NCI-H748 (cell line): ENCODE data around the gene ST7.
"Not testable (repeated sequence)": the region's sequence is repeated elsewhere in the genome, so short reads cannot be mapped to it uniquely, and the experiment has no call there.

Experiments
- DNase-seq: peaks from one replicate; lab custom pipeline; 2025; ENCODE audit not compliant: unreplicated experiment; lab: John Stamatoyannopoulos, UW

The ST7 gene

DNA sequence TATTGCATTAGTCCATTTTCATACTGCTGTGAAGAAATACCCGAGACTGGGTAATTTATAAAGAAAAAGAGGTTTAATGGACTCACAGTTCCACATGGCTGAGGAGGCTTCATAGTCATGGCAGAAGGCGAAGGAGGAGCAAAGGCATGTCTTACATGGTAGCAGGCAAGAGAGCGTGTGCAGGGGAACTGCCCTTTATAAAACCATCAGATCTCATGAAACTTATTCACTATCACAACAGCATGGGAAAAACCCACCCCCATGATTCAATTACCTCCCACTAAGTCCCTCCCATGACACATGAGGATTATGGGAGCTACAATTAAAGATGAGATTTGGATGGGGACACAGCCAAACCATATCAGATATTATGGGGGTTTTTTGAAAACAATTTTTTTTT, 21.7 kb downstream of the ST7 start:
- not testable (repeated sequence) for DNase-seq

DNA sequence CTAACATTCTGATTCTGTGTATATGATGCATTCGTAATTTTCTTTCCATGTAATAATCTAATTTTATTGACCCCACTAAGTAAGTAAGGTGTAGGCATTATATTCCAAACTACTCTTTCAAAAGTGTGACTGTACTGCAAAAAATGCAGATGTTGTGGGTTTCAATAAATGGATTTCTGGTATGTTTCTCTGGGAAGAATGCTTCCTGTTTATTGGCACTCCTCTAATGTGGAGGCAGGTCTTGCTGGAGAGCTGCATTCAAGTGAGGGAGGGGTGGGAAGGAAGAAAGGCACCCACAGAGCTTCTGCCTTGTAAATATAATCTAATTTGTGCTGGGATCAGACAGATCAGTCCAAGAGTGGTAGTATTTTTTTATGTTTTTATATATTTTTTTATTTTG, 23.9 kb downstream of the ST7 start:
- no peak for DNase-seq

DNA sequence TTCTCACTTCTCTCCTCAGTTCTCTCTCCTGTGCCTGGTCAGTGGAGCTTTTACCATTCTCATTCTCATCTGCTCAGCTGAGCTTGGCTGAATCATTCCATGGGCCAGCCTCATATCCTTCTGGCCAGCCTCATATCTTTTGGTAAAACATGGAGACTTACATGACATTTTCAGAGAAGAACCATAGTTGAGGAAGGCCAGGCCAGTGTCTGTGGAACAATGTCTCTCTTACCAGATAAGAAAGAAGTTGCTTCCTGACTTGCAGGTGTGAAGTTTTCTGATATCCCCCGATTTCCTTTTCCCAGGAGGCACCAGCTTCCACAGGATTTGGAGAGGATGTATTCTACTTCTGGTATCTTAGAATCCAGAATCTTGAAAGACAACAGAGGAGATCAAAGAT, 24.7 kb downstream of the ST7 start:
- no peak for DNase-seq

DNA sequence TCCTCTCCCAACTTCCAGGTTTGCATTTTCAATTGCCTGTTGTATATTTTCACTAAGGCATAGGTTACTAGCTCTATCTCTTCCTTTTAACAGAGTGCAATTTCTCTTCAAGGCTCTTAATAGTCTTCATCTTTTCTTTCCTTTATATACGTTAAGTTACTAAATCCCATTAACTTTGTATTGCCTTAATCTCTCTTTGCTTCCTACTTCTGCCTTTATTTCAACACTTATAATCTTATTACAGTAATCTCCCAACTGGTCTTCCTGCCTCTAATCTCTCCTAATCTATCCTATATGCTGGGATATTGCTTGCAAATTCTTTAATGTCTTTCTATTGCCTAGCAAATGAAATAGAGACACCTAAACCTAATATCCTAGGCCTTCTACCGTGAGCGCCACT, 26.1 kb downstream of the ST7 start:
- no peak for DNase-seq

DNA sequence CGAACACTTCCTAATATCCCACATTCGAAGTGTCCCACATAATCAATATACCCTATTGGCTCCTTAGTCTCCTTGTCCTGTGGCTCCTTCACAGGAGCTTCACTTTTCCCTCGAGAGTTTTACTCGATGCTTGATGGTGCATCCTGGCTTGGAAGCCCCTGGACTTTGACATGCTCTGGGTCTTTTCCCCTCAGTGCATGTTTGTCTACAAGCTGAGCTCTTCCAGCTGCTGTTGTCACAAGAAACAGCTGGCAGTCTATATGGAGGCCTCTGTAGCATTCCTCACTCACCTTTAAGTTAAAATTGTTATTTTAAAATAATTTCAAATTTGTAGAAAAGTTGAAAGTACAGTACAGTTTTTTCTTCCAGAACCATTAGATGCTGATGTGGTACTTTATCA, 27.1 kb downstream of the ST7 start:
- no peak for DNase-seq

DNA sequence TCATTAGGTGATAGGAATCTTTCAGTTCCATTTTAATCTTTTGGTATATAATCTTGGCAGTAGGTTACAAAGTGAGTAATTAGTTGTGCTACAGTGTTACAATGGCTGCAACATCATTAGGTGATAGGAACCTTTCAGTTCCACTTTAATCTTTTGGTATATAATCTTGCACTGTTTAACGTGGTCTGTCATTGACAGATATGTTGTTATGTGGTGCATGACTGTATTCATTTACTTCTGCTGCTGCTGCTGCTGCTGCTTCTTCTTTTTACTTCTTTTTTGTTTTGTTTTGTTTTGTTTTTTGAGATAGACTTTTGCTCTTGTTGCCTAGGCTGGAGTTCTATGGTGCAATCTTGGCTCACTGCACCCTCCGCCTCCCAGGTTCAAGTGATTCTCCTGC, 28.6 kb downstream of the ST7 start:
- no peak for DNase-seq

DNA sequence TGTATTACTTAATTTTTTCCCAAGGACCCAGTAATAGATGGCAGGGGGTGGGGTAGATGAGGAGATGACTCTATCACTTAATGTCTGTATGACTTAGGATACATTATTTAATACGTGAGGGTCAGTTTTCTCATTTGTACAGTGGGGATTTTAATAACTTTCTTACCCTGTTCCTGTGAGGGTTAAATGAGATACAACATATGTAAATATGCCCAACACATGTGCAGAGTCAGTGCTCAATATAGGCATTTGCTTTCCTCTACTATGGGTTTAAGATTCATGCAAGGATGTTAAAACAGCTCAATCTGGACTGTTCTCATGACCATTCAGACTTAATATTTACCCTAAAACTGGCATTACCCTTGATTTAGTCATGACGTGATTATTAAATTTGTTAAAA, 31.2 kb downstream of the ST7 start:
- no peak for DNase-seq

DNA sequence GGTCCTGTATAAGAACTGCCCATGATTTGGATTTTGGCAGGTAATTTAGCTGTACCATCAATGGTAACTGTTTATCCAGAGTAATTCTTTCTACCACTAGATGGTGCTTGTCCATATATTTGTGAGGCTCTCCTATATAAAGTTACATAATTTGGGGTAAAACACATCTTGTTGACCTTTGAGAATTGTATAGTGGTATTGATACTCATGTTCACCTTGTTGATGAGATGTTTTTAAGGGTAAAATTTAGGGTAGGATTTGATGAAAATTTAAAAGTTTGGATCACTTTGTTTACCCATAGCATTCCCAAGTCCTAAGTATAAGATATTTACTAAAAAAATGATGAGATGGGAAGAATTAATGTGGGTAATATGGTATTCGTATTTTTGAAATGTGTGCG, 31.6 kb downstream of the ST7 start:
- peak; percentile 31 for DNase-seq

DNA sequence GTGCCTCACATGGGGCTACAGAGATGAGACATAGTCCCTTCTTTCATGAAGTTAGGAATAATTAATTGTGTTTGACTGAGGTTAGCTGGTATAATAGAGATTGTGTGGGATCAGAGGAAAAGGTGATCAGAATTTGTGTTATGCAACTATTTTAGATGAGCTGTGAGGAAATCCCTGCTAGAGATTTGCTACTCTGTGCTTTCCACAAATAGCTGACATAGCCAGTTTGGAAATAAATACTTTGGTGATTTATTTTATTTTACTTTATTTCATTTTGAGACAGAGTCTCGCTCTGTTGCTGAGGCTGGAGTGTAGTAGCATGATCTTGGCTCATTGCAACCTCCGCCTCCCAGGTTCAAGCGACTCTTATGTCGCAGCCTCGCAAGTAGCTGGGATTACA, 32.3 kb downstream of the ST7 start:
- no peak for DNase-seq

DNA sequence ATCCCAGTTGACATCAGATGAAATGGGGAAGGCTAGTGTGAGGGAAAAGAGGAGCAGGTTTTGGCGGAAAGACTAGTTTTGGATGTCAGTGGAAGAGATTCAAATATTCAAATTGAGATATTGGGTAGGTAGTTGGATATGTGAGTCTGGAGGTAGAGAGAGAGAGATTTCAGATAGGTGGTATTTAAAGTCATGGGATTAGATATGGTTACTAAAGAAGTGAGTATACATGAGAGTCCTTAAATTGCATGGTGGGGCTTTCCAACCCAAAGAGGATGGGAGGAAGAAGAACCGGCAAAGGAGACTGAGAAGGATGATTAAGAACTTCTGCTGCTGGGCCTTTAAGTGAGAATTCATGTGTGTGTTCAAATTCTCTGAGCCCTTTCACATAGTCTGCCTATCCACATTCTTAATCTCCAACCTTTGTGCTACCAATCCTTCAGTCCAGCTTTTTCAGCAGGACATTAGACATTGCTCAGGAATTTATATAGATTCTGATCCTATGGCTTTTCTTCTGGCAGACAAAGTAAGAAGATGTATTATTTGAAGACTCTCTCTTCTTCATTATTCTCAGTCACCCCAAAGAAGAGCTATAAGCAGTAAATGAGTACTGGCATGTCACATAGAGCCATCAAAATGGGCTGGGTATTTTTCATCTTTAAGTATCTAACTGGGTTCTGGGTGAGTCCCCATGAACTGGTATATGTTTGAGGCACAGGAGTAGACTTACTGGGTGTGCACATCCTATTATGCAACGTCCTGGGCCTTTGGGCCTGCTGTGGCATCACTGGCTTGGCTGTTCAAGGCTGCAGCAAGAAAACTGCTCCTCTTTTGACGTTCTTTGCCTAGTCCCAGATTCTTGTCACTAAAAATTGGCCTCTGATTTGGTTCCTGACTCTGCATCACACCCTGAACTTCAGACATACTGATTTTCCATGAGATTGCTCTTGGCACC, 33.6 kb downstream of the ST7 start:
- DNase-seq: no peak

DNA sequence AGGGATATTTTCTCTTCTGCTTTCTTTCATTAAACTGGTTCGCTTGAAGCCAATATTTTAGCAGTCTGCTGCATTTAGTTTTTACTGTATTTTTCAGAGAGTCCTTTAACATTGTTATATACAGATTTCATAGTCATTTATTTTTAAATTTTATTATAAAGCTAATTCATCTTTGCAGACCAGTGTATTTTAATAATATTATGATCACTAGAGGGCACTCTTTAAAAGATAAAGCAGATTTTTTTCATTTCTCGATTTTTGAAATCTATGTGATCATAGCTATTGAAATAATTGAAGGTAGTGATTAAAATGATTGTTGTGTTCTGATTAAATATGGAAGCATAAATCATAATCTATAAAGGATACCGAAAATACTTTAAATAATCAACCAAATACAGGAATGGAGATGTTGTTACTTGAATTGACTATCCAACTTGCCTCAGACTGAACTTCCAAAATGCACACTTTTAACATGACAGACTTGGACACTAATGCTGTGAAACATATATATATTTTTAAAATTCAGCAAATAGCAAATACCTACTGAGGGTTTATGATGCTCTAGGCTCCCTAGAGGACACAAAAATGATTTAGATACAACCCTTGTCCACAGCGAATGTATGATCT, 35.2 kb downstream of the ST7 start:
- DNase-seq: peak; percentile 2

DNA sequence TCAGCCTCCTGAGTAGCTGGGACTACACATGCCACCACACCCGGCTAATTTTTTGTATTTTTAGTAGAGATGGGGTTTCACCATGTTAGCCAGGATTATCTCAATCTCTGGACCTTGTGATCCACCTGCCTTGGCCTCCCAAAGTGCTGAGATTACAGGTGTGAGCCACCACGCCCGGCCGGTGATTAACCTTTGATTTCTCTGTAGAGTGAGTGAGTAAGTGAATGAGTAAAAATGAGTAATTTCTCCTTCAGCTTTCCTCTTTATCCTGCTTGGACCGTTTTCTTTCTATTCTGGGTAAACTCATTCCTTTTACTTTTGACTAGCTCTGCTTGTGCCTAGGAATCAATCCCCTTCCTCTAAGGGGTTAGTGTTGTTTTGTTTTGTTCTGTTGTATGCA, 36.8 kb downstream of the ST7 start:
- DNase-seq: no peak

DNA sequence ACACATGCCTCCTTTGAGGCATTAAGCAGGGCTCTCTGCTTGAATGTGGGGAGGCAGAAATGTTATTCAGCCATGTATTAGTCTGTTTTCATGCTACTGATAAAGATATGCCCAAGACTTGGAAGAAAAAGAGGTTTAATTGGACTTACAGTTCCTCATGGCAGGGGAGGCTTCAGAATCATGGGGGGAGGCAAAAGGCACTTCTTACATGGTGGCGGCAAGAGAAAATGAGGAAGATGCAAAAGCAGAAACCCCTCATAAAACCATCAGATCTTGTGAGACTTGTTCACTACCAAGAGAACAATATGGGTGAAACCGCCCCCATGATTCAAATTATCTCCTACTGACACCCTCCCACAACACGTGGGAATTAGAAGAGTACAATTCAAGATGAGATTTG, 37.9 kb downstream of the ST7 start:
- DNase-seq: no peak

DNA sequence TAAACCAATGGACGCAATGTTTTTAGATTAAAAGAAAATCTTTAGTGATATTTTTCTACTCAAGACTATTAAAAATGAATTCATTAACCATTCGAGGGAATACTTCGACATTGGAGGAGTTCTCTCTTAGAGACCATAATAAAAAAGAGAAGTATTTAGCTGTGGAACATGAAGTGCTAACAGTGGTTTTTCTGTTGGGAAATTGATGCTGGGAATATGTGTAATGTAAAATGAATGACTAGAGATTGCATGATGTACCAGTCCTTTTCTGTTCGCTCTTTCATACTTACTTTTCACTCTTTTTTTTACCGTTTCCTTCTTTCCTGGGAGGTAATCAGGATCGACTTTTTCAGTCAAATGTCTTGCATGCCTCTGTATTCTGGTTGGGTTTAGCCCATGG, 41.3 kb downstream of the ST7 start:
- no peak for DNase-seq

DNA sequence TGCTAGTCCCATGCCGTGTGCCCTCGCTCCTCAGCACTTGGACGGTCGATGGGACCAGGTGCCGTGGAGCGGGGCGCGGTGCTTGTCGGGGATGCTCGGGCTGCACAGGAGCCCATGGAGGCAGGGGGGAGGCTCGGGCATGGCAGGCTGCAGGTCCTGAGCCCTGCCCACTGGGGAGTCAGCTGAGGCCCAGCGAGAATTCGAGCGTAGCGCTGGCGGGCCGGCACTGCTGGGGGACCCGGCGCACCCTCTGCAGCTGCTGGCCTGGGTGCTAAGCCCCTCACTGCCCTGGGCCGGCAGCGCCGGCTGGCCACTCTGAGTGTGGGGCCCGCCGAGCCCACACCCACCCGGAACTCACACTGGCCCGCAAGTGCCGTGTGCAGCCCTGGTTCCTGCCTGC, 44.7 kb downstream of the ST7 start:
- no peak for DNase-seq

DNA sequence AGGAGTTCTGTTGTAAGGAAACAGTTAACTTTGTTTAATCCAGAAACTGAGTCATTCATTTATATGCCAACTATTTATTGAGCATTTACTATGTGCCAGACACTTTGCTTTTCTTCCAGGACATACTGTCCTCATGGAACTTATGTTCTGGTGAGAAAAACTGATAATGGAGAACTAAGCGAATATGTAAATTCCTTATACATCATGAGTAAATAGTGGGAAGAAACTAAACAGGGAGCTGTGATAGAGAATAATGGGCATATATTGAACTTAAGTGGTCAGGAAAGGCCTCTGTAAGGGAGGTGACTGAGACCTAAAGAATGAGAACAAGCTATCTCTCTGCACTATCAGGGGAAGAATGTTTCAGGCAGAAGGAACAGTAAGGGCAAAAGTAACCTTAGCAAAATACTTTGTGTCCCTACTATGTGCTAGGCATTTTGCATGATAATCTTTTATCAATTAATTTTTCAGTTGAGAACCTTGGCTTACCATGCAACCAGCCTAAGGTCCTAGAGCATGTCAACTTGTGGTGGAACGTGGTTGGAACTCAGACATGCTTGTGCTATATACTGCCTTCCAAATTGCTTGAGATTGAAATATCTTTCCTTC, 45.4 kb downstream of the ST7 start:
- DNase-seq: no peak

DNA sequence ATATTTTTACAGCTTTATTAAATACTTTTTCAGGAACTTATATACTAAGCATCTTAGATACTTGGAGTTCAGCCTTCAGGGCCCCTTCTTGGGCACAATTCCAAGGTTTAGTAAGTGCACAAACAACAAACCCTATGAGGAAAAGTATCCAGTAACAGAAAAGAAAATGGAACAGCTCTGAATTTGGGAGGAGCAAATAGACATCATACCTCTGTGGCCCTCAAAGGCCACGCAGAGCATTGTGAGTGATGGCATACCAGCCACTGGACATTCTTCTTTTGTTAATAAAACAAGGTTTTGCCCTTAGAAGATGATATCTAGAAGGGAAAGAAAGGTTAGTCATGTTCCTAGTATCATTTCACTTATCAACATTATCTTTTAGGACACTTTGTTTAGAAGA, 46.0 kb downstream of the ST7 start:
- DNase-seq: no peak

DNA sequence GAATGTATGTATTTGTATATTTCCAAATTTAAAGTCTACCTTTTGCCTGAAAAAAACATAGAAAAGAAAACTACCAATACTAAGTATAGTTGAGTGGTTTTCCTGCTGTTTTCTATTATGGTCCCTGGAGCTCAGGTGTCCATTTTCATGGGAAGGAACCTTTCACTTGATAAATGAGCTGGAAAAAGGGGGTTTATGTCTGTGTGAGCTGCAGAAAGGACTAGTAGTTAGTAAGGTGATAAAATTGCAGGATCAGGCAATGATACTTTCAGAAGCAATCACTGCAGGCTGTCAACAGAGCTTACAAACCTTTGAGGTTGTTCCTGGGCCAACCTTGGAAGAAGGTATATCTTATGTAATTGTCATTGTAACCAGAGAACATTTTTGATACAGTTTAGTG, 48.0 kb downstream of the ST7 start:
- no peak for DNase-seq

DNA sequence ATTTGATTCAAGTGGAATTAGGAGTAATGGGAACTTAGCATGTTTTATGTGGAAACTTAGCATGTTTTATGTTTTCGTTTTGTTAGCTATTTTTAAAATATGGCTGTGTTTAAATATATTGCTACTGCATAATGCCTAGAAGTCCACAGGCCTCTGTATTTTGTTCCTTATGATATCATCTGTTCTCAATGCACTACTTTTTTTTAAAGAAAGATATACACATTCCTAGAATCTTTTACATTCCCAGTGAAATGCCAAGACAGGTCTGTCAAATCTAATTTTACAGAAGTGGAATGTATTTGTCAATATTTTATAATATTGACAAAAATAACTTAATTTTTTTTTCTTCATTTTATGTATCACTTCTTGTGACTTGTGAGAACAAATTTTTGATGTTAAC, 51.6 kb downstream of the ST7 start:
- no peak for DNase-seq

DNA sequence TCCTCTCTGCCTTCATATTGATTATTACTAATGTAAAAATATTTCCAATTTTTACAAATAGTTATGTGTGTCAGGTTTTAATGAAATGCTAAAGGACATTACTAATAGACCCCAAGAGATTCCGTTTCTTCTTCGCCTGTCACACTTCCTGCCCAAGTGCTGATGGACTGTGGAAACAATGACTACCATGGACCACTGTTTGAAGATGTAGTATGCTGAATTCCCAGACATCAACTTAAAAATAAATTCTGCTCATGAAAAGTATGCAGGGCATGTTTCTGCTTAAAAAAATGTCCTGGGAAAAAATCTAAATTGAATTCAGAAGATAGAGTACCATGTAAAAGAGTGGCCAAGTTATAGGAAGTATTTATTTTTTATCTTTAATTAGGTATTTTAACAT, 52.1 kb downstream of the ST7 start:
- DNase-seq: no peak

DNA sequence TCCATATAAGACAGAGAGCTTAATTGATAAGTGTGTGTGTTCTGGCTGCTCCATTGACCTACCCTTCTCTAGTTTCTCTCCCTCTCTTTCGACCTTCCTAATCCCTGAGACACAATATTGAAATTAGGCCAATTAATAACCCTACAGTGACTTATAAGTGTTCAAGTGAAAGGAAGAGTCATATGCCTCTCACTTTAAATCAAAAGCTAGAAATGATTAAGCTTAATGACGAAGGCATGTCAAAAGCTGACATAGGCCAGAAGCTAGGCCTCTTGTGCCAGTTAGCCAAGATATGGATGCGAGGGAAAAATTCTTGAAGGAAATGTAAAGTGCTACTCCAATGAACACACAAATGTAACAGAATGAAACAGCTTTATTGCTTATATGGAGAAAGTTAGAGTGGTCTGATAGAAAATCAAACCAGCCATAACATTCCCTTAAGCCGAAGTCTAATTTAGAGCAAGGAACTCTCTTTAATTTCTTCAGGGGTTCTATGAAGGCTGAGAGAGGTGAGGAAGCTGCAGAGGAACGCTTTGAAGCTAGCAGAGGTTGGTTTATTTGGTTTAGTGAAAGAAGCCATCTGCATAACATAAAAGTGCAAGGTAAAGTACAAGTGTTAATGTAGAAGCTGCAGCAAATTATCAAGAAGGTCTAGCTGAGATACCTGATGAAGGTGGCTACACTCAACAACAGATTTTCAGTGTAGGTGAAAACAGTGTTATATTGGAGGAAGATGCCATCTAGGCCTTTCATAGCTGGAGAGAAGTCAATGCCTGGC, 53.8 kb downstream of the ST7 start:
- no peak for DNase-seq
